Measurements from ENCODE around the gene KLHDC3.
A peak's percentile ranks its signal among the peaks of the same experiment; 100 is the strongest.
"Not testable (repeated sequence)": the region's sequence is repeated elsewhere in the genome, so short reads cannot be mapped to it uniquely, and the experiment has no call there.

KLHDC3 gene

DNA sequence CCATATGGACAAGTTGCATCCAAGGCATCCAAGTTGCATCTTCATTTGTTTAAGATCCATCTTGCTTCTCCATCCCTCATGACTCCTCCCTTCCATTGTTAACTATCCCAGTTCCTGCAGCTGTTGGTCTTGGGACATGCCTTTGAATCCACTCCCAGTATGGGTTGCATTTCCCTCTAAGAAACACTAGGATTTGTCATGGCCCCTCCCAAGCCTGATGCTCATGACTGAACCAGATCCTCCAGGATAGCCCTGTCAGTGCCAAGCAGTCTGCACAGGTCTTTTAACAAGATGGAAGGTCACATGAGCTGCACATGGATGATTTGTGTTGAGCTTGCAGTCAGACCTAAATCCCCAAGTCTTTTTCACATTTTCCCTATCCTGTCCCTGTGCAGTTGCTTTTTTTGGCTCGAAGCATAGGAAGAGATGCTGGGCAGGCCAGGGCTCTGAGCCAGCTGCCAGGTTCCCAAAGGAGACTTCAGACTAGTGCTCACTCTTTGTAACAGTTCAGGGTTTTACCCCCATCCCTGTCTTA, 25.5 kb upstream of the KLHDC3 start:
- no peak for DNase-seq (ENCODE audit: low spot score)

DNA sequence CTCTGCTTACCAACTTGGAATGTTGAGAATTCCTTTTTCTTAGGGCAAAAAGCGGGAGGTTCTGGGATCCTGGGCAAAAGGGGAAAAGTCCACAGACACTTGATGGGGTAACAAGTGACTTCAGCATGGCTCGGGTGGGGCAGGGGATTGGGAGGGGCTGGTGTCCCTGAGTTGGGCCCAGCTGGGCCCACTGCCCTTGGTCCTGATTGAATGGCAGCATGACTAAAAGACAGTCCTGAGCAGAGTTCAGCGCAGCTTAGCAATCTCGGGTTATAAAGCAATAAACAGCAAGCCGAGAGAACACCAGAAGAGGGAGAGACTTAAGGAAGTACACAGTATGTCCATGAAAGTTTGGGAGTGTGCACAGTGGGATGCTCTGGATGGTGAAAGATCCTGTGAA, 24.1 kb upstream of the KLHDC3 start:
- DNase-seq (ENCODE audit: low spot score): no peak

DNA sequence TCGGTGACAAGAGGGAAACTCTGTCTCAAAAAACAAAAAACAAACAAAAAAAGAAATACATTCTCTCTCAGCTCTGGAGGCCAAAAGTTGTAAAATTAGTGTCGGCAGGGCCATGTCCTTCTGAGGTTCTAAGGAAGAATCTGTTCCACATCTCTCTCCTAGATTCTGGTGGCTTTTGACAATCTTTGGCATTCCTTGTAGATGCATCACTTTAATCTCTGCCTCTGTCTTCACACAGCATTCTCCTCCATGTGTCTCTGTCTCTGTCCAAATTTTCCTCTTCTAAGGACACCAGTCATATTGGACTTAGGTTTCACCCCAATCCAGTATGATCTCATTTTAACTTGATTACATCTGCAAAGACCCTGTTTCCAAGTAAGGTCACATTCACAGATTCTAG, 20.6 kb upstream of the KLHDC3 start:
- DNase-seq (ENCODE audit: low spot score): no peak

DNA sequence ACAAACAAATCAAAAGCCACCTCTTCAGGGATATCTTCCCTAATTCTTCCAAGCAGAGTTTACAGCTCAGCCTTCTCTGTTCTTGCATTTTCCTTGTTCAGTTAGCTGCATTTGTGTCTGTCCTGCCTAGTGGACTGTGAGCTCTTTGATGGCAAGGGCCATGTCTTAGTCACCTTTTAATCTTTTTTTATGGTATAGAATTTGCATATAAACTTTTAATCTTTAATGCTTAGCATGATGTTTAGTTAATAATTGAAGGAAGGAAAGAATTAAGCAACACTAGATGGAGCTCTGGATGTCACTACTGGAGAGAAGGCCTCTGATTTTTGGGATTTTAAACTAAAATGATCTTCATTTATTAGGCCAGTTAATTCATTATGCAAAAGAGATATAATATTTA, 17.5 kb upstream of the KLHDC3 start:
- DNase-seq (ENCODE audit: low spot score): no peak

DNA sequence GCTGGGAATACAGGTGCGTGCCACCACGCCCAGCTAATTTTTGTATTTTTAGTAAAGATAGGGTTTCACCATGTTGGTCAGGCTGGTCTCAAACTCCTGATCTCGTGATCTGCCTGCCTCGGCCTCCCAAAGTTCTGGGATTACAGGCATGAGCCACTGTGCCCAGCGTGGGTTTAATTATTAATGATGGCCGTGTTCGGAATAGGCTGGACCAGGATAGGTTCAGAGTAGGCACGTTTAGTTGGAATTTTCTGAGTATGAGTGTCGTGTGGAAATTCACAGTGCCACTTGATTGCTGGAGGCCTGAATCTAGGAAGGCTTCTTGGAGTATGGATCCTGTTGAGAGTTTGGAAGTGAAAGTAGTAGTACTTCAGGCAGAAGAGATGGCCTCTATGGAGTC, 15.8 kb upstream of the KLHDC3 start:
- DNase-seq (ENCODE audit: low spot score): not testable (repeated sequence)

DNA sequence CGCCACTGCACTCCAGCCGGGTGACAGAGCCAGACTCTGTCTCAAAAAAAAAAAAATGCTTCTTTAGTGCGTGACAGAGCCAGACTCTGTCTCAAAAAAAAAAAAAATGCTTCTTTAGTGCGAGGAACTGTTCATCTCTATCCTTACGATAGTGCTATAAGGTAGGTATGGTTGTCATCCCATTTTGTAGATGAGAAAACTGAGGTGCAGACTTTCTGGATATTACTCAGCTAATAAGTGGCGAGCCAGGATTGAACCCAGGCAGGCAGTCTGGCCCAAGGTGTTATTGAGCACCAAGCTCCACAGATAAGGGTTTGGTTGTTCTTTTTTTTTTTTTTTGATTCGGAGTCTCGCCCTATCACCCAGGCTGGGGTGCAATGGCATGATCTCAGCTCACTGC, 12.2 kb upstream of the KLHDC3 start:
- no peak for DNase-seq (ENCODE audit: low spot score)

DNA sequence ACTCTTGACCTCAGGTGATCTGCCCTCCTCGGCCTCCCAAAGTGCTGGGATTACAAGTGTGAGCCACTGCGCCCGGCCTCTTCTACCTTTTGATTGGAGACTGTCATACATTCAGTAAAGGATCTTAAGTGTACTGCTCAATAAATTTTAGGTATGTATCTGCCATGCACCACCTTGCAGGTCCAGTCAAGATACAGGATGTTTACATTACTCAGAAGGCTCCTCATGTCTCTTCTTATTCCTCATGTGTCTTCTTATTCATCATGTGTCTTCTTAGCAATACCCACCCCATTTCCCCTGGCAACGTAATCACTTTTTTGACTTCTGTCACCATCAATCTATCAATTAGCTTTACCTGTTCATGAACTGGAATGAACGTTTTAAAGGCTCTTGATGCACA, 8.2 kb upstream of the KLHDC3 start:
- no peak for DNase-seq (ENCODE audit: low spot score)

DNA sequence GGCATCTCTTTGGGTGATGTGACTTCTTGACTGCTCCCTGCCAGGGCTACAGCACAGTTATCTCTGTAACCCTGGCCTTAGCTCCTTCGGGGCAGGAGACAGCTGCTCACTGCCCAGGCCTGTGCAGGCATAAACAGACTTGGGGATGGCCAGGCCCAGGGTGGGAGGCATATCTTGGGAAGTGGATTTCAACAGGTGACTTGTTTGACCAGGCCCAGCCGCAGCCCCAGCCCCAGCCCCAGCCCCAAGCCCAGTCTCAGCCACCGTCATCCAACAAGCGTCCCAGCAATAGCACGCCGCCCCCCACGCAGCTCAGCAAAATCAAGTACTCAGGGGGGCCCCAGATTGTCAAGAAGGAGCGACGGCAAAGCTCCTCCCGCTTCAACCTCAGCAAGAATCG, 7.8 kb upstream of the KLHDC3 start:
- DNase-seq (ENCODE audit: low spot score): no peak

DNA sequence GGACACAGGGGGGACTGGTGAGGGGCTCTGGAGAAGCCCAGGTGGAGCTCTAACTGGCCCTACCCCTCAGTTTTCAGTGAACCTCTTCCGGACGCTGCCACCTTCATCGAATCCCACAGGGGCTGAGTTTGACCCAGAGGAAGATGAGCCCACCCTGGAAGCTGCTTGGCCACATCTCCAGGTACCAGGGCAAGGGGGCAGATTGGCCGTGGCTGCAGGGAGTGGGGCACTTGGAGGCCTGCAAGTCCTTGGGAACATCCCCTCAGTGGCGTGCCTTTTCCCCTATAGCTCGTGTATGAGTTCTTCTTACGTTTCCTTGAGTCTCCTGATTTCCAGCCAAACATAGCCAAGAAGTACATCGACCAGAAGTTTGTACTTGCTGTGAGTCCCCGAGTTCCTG, 6.9 kb upstream of the KLHDC3 start:
- no peak for DNase-seq (ENCODE audit: low spot score)

DNA sequence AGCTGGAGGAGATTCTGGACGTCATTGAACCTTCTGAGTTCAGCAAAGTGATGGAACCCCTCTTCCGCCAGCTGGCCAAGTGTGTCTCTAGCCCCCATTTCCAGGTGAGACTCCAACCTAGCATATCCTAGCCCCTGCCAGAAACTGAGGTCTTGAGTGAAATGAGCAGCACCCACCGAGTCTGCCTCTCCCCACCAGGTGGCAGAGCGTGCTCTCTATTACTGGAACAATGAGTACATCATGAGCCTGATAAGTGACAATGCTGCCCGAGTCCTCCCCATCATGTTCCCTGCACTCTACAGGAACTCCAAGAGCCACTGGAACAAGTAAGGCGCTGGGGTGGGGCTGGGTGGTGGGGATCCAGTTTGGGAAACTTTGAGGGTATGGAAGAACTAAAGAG, 4.9 kb upstream of the KLHDC3 start:
- peak; percentile 71 for DNase-seq (ENCODE audit: low spot score)

DNA sequence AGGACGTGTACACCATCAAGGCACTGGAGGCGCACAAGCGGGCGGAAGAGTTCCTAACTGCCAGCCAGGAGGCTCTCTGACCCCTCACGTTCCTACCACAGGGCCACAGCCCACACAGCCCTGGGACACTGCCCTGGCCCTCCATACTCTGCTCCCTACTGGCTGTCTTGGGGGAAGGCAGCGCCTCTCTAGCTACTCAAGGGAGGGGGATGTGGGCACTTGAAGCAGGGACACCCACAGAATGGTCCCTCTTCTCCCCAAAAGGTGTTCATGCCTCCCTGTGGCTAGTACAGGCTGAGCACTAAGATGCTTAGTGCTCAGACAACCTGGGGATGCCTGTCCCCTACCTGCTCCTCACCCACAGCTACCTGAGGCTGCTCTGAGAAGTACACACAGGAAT, 2.8 kb upstream of the KLHDC3 start:
- DNase-seq (ENCODE audit: low spot score): no peak

DNA sequence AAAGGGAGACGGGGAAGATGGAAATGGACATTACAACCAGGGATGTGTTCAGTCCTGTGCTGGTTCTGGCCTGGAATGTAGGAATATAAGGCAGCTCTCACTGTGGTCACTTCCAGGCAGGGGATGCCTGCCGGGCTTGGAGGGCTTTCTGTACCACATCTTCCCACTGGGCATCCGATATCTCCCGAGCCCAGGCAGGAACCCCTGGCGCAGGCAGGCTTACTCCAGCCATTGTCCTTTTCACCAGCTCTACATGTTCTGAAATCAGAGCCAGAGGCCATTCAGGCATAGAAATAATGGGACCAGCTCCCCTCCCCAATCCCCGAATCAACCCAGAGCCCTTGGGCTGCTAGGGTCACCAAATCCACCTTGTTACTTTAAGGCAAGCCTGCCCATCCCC, 1.7 kb upstream of the KLHDC3 start:
- no peak for DNase-seq (ENCODE audit: low spot score)

DNA sequence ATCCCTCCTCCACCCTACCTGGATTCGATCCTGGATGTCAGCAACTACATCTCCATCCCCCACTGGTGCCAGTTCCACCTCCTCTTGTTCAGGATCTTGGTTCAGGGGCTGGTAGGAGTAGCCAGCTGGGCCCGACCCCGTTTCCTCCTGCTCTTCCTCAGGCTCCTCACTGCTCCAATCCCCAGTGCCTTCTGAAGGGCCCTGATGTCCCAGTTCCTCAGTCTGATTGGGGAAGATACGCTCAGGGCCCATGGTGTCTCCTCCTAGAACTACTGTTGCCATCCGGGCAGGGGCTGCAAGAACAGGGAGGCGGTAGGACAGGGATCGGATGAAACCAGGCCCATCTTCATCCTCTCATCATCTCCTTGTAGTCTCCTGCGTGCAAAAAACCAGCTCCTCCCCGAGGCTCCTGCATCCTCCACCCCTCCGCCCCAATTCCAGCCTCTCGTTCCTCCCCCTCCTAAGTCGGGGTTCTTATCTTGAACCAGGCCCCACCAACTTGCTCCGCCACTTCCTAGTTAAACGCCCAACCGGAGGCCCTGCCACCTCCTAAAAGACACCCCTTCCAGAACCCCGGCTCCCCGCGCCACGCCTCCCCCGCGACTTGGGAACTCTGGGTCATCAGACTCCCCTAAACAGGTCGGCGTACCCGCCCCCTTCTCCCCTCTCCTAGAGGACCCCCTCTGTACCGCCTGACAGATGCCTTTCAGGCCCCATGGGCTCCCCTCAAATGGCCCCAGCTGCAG, 779 bp upstream of the KLHDC3 start:
- DNase-seq (ENCODE audit: low spot score): no peak

DNA sequence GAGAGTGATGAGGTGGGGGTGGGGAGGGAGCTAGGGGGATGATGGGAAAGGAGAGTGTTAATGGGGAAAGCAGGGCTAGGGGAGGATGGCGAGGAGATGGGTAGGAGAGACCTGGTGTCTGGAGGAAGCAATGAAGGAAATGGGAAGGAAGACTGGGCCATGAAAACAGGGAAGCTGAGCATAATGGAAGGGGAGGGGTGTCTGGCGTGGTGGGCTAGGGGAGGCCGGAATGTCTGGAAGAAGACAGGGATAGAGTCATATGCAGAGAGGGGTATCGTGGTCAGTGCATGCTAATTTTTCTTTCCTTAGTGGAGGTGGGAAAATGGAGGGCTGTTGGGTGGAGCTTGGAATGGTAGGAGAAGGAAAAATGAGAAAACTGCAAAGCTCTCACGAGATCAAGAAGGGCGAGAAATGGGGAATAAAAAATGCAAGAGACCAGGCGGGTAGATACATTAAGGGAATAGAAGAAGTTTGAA, 423 bp downstream of the KLHDC3 start:
- no peak for DNase-seq (ENCODE audit: low spot score)

DNA sequence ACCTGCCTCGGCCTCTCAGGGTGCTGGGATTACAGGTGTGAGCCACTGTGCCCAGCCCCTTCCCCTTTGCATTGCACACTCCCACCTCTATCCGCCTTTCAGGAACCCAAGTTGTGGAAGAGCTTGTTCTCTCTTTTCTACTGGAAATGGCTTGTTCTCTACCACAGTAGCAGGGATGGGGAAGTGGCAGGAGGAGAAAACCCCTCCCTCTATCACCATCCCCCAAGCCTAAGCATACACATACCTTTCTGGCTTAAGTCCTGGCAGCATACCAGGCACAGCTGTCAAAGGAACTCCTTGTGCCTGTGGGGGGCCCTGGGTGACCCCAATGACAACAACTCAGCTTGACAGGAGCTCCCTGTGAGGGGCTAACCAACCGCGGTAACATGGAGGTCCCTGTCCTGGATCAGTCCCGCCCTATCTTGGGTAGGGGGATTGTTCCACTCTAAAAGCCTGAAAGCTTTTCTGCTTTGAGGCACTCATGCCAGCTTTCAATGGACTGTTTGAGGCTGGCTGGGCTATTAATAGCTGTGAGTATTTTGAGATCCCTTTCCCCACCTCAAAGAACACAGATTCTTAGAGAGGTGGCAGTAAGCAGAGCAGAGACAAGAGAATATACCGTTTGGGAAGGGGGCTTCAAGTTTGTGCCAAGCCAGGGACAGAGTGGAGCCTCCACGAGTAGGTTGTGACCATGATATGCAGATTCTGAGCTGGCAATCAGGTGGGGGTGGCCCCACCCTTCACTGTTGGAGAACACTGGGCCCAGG, 2.3 kb downstream of the KLHDC3 start:
- no peak for DNase-seq (ENCODE audit: low spot score)

DNA sequence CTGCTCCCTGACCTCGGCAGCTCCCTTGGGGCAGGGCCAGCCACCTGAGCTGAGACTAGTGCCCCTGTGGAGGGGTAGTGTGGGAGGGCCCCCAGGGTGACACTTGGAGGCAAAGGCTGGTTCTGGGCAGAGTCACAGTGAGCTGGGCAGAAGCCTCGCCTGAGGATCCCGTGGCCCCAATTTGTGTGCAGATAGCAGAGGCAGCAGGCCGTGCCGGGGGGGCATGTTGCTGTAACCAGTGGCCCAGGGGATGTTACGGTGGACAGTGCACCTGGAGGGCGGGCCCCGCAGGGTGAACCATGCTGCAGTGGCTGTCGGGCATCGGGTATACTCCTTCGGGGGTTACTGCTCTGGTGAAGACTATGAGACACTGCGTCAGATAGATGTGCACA, 2.9 kb downstream of the KLHDC3 start:
- no peak for DNase-seq (ENCODE audit: low spot score)

DNA sequence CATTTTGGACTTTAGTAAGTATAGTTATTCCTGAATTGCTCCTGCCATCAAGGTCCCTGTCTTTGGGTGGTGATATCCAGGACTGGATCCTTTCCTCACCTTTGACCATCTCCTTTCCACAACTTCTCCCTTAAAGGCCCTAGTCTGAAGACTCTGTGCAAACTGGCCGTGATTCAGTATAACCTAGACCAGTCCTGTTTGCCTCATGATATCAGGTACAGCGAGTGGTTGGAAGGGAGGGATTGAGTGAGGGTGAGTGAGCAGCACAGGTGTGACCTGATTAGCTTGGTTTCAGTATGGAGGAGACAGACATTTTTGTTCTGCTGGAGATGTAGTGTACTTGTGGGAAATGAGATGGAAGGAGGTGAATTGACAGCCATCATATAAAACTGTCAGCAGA, 5.1 kb downstream of the KLHDC3 start:
- DNase-seq (ENCODE audit: low spot score): no peak

DNA sequence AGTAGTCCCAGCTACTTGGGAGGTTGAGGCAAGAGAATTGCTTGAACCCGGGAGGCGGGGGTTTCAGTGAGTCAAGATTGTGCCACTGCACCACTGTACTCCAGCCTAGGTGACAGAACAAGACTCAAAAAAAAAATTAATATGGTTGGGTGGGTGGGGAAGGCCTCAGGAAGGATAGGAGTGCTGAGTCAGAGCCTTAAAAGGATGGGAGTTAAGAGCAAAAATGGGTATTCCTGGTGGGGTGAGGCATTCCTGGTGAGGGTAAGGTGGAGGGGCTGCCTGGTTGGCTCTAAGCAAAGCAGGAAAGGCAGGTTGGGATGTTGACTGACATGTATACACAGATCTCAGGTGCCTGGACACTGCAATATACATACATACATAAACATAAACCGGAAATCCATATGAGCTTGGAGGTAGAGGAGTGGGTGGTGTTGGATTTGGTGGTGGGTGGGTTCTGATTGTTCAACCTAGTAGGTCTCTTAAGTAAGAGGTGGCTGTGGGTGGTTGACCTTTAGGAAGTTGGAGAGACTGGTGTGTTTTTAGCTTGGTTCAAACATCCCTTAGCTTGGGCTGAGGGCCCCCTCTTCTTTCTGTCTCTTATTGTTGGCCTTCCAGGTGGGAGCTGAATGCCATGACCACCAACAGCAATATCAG, 6.1 kb downstream of the KLHDC3 start:
- DNase-seq (ENCODE audit: low spot score): no peak

DNA sequence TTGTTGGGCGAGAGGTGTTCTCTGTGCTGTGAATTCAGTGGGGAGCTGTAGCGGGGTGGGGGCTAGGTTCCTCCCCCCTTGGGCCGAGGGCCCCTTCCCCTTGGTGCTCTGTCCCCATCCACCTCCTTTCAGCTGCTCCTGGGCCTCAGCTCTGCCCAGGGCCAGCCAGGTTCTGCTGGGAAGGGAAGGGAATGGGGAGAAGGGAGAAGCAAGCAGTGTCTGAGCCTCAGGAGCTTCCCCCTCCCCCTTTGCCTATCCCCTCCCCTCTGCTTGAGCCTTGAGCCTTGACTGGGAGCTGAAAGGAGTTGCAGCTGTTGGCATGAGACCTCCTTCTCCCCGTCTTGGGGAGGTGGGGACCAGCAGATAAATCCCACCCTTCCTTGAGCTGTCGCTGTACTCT, 6.8 kb downstream of the KLHDC3 start:
- DNase-seq (ENCODE audit: low spot score): no peak

DNA sequence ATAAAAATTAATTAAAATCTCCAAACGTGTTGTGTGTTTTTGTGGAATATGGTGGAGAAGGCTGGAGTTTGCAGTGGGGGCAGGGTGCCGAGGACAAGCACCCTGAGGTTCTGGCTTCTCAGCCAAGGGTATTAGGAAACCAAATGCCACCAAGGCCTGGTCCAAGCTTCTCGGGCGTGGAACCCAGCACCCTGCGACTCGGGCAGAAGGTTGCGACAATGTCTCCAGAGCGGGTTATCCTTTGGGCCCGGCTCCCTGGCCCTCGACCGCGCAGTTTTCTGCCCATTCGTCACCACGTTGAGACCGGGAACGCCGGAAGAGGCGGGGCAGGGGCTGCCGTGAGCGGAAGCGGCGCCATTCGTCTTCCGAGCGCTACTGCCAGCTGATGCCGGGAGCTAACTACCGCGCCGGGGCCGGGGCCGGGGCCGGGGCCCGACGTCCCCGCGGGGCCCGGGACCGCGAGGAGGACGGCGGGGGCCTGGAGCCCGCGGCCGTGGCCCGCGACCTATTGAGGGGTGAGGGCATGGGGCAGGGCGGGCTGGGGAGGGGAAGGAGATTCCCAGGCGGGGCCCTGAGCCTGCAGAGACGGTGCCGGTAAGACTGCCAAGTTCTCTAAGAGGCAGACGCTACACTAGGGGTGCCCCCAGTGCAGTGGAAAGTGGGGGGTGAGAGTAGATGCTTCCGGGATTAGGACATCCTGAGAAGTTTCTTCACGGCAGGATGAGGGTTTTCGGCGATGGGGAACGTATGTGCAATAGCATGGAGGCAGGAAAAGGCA, 7.4 kb downstream of the KLHDC3 start, which contains the start of gene RRP36:
Gene RRP36 (plus strand): TSS at position 354 of the 778 bp plus-strand sequence. CDS start 32 bp downstream, at position 386.
- DNase-seq (ENCODE audit: low spot score): peak; percentile 91

DNA sequence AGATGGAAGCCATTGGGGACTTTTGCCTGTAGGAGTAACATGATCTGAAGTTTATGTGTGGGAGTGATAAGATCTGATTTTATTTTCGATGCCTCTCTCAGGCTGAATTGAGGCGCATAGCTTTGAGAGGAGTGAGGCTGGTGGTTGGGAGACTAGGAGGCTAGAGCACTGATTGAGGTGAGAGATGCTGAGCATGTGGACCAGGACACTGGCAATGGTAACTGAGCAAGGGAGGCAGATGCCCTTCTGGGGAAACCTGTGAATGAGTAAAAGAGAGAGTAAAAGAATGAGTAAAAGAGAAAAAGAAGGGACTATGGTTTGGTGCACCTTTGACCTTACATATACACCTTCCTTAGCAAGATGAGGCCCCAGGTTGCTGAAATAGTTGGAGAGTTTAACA, 10.4 kb downstream of the KLHDC3 start:
- no peak for DNase-seq (ENCODE audit: low spot score)

DNA sequence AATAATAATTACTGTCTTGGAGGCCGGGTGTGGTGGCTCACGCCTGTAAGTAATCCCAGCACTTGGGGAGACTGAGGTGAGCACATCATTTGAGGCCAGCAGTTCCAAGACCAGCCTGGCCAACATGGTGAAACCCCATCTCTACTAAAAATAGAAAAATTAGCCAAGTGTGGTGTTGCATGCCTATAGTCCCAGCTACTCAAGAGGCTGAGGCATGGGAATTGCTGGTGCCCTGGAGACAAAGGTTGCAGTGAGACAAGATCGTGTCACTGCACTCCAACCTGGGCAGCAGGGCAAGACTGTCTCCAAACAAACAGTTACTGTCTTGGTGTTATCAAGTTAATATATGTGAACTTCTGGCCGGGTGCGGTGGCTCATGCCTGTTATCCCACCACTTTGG, 12.3 kb downstream of the KLHDC3 start:
- no peak for DNase-seq (ENCODE audit: low spot score)

Data from D341Med (cell line).